HL-60 (cell line): Measurements from ENCODE around the gene FRMD8.

ENCODE experiments used
- DNase-seq, 2 experiments: peaks; one replicate each; pipeline ENCODE4 v3.0.0-alpha.2; 2010 to 2020; ENCODE audit warnings: low read depth in 1 of 2, low spot score in 1 of 2
- H3K27ac ChIP-seq: fragments of 250-450 bp; sonication (Bioruptor Pico); replicated peaks from 2 replicates; pipeline ENCODE4 v1.5.1; 2020; ENCODE audit warnings: mild to moderate bottlenecking, moderate library complexity
- H3K27me3 ChIP-seq: fragments of 250-450 bp; sonication (Bioruptor Pico); 2 replicates; pipeline ENCODE4 v1.5.1; 2021; ENCODE audit warnings: mild to moderate bottlenecking, moderate library complexity; ENCODE audit not compliant: insufficient read depth, poor library complexity, severe bottlenecking
- H3K4me3 ChIP-seq: replicated peaks from 2 replicates; pipeline ENCODE4 v1.5.1; 2011; ENCODE audit warnings: mild to moderate bottlenecking, control low read depth, low read length; ENCODE audit not compliant: insufficient read depth
- CTCF ChIP-seq: IDR thresholded peaks from one replicate; pipeline ENCODE4 v1.5.1; 2011; ENCODE audit warnings: low read length, control low read depth, inconsistent platforms; ENCODE audit not compliant: insufficient read depth
- GABPA ChIP-seq: IDR thresholded peaks from 2 replicates; pipeline ENCODE4 v1.6.1; 2012; ENCODE audit warnings: low read depth
- POLR2AphosphoS5 ChIP-seq: IDR thresholded peaks from 2 replicates; pipeline ENCODE4 v1.6.1; 2012; ENCODE audit warnings: low read depth
- REST ChIP-seq: IDR thresholded peaks from 2 replicates; pipeline ENCODE4 v1.6.1; 2012; ENCODE audit warnings: low read depth; ENCODE audit not compliant: insufficient replicate concordance
- SPI1 ChIP-seq: IDR thresholded peaks from 2 replicates; pipeline ENCODE4 v1.6.1; 2012; ENCODE audit warnings: low read depth, mild to moderate bottlenecking, borderline replicate concordance

The FRMD8 gene

GRCh38 chr11:65377777-65378176 lies 8.7 kb upstream of the FRMD8 start:
- DNase-seq = no peak
- no peak for TF ChIP-seq REST
- TF ChIP-seq SPI1 = no peak
- no peak for TF ChIP-seq GABPA
- Histone ChIP-seq H3K27ac (peak overlapping the region; percentile 43), H3K4me3 (no peak overlapping the region), H3K27me3 (no peaks in the 10 kb centered on the region)

- no peak overlapping the region for H3K4me3 ChIP-seq
- H3K27me3 ChIP-seq = no peaks in the 10 kb centered on the region
- peak in 1 of 2 experiments; percentile 87 for DNase-seq
- peak overlapping the region; percentile 43 for H3K27ac ChIP-seq
- TF ChIP-seq SPI1 = peak; percentile 99
- no peak for TF ChIP-seq CTCF
These were observed 8.1 kb upstream of the FRMD8 start for GRCh38 chr11:65378208-65378927.

GRCh38 chr11:65378928-65379638 lies 7.4 kb upstream of the FRMD8 start:
- H3K4me3 ChIP-seq = no peak overlapping the region
- no peak for DNase-seq
- no peak for TF ChIP-seq CTCF
- no peak for TF ChIP-seq REST
- no peak for TF ChIP-seq GABPA
- no peak for TF ChIP-seq SPI1
- H3K27me3 ChIP-seq = no peaks in the 10 kb centered on the region
- H3K27ac ChIP-seq = no peak overlapping the region

GRCh38 chr11:65379698-65380459 lies 6.6 kb upstream of the FRMD8 start:
- no peak for TF ChIP-seq POLR2AphosphoS5
- Histone ChIP-seq H3K4me3 (no peak overlapping the region), H3K27ac (no peak overlapping the region)

More at GRCh38 chr11:65379698-65380459, 6.6 kb upstream of the FRMD8 start:
- DNase-seq = no peak
- no peaks in the 10 kb centered on the region for H3K27me3 ChIP-seq
